Panc1 (cell line): ENCODE results near the gene EIF2B2. TPM values are rescaled to one million over a fixed set of nuclear protein-coding genes. Genes with fewer than 3 reads are reported as not detected.

Source experiments
- ATAC-seq: fragments of 200-7000 bp; cut with Tn5 transposase; 2 replicates; pipeline ENCODE4 v1.9.1; 2020; ENCODE audit warnings: mild to moderate bottlenecking, moderate library complexity
- BruUV-seq: library from RNA; stranded (reverse); fragments of 400-500 nt; replicated peaks from 2 replicates; lab custom pipeline; 2021; lab: Mats Ljungman, UMichigan
- CTCF ChIA-PET: fragments of 300-600 bp; sonication (Branson Sonifier 250); formaldehyde crosslinking; loops from one replicate; lab custom pipeline; 2022; ENCODE audit warnings: antibody characterized with exemption; lab: Charles Lee
- POLR2A ChIA-PET: fragments of 300-600 bp; sonication (Branson Sonifier 250); formaldehyde crosslinking; loops from one replicate; lab custom pipeline; 2022; ENCODE audit warnings: antibody characterized with exemption; lab: Charles Lee
- DNase-seq: peaks from one replicate; pipeline ENCODE4 v3.0.0-alpha.2; 2010; ENCODE audit warnings: low read depth, low spot score
- H3K27ac ChIP-seq: 2 replicates; pipeline ENCODE4 v1.5.1; 2011; ENCODE audit warnings: mild to moderate bottlenecking, low read length, inconsistent platforms
- H3K27me3 ChIP-seq: fragments of 200-500 bp; sonication (Bioruptor generic); 2 replicates; pipeline ENCODE4 v1.6.0; 2014; ENCODE audit warnings: low read length, inconsistent platforms; ENCODE audit not compliant: control insufficient read depth, insufficient read depth
- H3K36me3 ChIP-seq: fragments of 200-500 bp; sonication (Bioruptor generic); 2 replicates; pipeline ENCODE4 v1.5.1; 2014; ENCODE audit warnings: inconsistent platforms, mild to moderate bottlenecking, low read length, moderate library complexity; ENCODE audit not compliant: control insufficient read depth, insufficient read depth
- H3K4me1 ChIP-seq: 2 replicates; pipeline ENCODE4 v1.5.1; 2011; ENCODE audit warnings: inconsistent platforms, mild to moderate bottlenecking, low read length, moderate library complexity; ENCODE audit not compliant: control insufficient read depth, insufficient read depth
- H3K4me3 ChIP-seq, 2 experiments: 2 replicates each; pipeline ENCODE4 v1.5.1; 2011 to 2012; ENCODE audit warnings: low read depth in 2 of 2, low read length in 2 of 2, mild to moderate bottlenecking in 2 of 2, inconsistent platforms in 1 of 2, moderate library complexity in 1 of 2
- H3K9me3 ChIP-seq: fragments of 200-500 bp; sonication (Bioruptor generic); 2 replicates; pipeline ENCODE4 v1.5.1; 2014; ENCODE audit warnings: low read depth, mild to moderate bottlenecking, inconsistent platforms, low read length, moderate library complexity; ENCODE audit not compliant: control insufficient read depth, insufficient read depth
- CTCF ChIP-seq: fragments of 450-650 bp; IDR thresholded peaks from 2 replicates; pipeline ENCODE4 v1.5.1; 2017; ENCODE audit warnings: mild to moderate bottlenecking
- POLR2AphosphoS5 ChIP-seq: IDR thresholded peaks from 2 replicates; pipeline ENCODE4 v1.6.1; 2012; ENCODE audit warnings: mild to moderate bottlenecking, low read depth, low read length, moderate library complexity
- REST ChIP-seq, 2 experiments: IDR thresholded peaks; 2 replicates each; pipeline ENCODE4 v1.6.1; 2011 to 2012; ENCODE audit warnings: low read depth in 2 of 2, control low read depth in 1 of 2, low read length in 1 of 2, mild to moderate bottlenecking in 1 of 2, moderate library complexity in 1 of 2; ENCODE audit not compliant: insufficient read depth in 1 of 2
- SIN3A ChIP-seq: IDR thresholded peaks from 2 replicates; pipeline ENCODE4 v1.6.1; 2012; ENCODE audit warnings: low read depth, mild to moderate bottlenecking, low read length, moderate library complexity, borderline replicate concordance; ENCODE audit not compliant: insufficient read depth
- in situ Hi-C: cut with HindIII; loops from 2 replicates; pipeline ENCODE4 v1.10.0; 2016; ENCODE audit warnings: low sequenced_read_pairs, low pct_unique_long_range_greater_than_20kb
- intact Hi-C: fragments of 100-400 bp; cut with micrococcal nuclease; formaldehyde crosslinking; loops from one replicate; pipeline ENCODE4 v1.10.0; 2022; ENCODE audit not compliant: unreplicated experiment
- total RNA-seq: library from RNA; stranded (reverse); gene quantifications from one replicate; pipeline ENCODE4 v1.2.1, GENCODE V29; 2021; ENCODE audit not compliant: unreplicated experiment

Gene EIF2B2
- total RNA-seq, 1 experiment from 2014 or later: 37.5 TPM

- CTCF ChIA-PET: interaction anchor here (0.7 kb wide), 1 partner anchor 10 kb away, joined by 3 read pairs; no protein-coding TSS in a partner anchor
- Histone ChIP-seq H3K4me1 (peaks cover 8% of the 10 kb centered on the region; the same call in 1 of the 2 replicates), H3K36me3 (no peaks in the 10 kb centered on the region), H3K9me3 (no peaks in the 10 kb centered on the region), H3K27me3 (no peaks in the 10 kb centered on the region), H3K27ac (no peak within 1 kb of the TSS; the same call in 1 of the 2 replicates), H3K4me3 (peak within 1 kb of the TSS; percentile 47 to 53)
- in situ Hi-C loops (no loop called here), intact Hi-C loops (no loop called here)
- no peak for DNase-seq
- POLR2A ChIA-PET: no interaction called here
- no TSS peak for BruUV-seq
- TF ChIP-seq POLR2AphosphoS5 (peak; percentile 47; the same call in 1 of the 2 replicates), SIN3A (no peak)
- peak; percentile 88 for ATAC-seq
Measured at GRCh38 chr14:74955229-74956026, 47.3 kb upstream of the EIF2B2 start, which contains the start of gene PGF. PGF (minus strand) TSS chr14:74955597; CDS start chr14:74955242, 355 bp downstream.

GRCh38 chr14:74956027-74956279, 46.8 kb upstream of the EIF2B2 start:
- H3K4me1 ChIP-seq: peaks cover 5% of the 10 kb centered on the region; the same call in 1 of the 2 replicates
- ChIA-PET POLR2A (no interaction called here), CTCF (no interaction called here)
- no TSS peak for BruUV-seq
- H3K4me3 ChIP-seq: peak overlapping the region; percentile 47 to 53
- H3K27ac ChIP-seq: no peak overlapping the region
- no peaks in the 10 kb centered on the region for H3K9me3 ChIP-seq
- H3K27me3 ChIP-seq: no peaks in the 10 kb centered on the region
- H3K36me3 ChIP-seq: no peaks in the 10 kb centered on the region
- intact Hi-C loops (no loop called here), in situ Hi-C loops (no loop called here)
- DNase-seq (no peak), ATAC-seq (no peak)
- TF ChIP-seq SIN3A: no peak

- H3K9me3 ChIP-seq: no peaks in the 10 kb centered on the region
- TF ChIP-seq POLR2AphosphoS5 (no peak), CTCF (no peak), REST (IDR thresholded peaks at IDR 0.05; ENCODE audit: insufficient read depth in 1 of 2, low read depth in 2 of 2, low read length in 1 of 2) (no peak), SIN3A (no peak)
- ATAC-seq (no peak), DNase-seq (no peak)
- no TSS peak for BruUV-seq
- H3K4me3 ChIP-seq: no peak overlapping the region
- H3K36me3 ChIP-seq: no peaks in the 10 kb centered on the region
- ChIA-PET POLR2A (no interaction called here), CTCF (no interaction called here)
- no peaks in the 10 kb centered on the region for H3K27me3 ChIP-seq
- intact Hi-C loops (no loop called here), in situ Hi-C loops (no loop called here)
- H3K4me1 ChIP-seq: peaks cover 3% of the 10 kb centered on the region; the same call in 1 of the 2 replicates
- H3K27ac ChIP-seq: no peak overlapping the region
Measured at GRCh38 chr14:74956280-74957072, 46.2 kb upstream of the EIF2B2 start.
